GM20431 (cell line): ENCODE data around the gene COG5.

ENCODE experiments used
- in situ Hi-C: fragments of 300-500 bp; cut with MseI, MboI; formaldehyde crosslinking; loops from one replicate; pipeline ENCODE4 v1.15.0; 2020; ENCODE audit warnings: low sequenced_read_pairs; ENCODE audit not compliant: unreplicated experiment

COG5 gene

GRCh38 chr7:107526672-107527071 lies 37.0 kb downstream of the COG5 start:
- in situ Hi-C loops = no loop called here

- in situ Hi-C loops = no loop called here
These were observed 56.9 kb downstream of the COG5 start for GRCh38 chr7:107506674-107507339.

GRCh38 chr7:107505997-107506673 lies 57.6 kb downstream of the COG5 start:
- in situ Hi-C loops = no loop called here

DNA sequence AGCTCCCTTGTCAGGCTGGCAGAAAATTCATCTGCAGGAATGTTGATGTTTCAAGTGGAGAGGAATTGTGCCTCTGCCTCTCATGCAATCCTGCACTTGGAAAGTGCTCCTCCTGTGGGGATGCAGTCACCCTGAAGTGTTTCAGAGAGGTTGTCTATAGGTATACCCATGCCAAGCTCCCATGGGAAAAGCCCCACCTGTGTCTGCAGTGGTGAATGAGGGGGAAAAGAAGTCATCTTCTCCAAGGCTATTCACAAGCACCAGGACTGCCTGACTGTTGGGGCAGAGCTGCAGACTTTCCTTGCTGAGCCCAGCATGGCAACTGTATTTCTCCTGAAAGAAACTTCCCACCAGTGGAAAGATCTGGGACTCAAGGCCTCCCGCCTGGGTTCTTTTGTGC lies 58.4 kb downstream of the COG5 start:
- in situ Hi-C loops = no loop called here

- in situ Hi-C loops = no loop called here
These were observed 60.0 kb downstream of the COG5 start for GRCh38 chr7:107503687-107504086.

- in situ Hi-C loops = no loop called here
These were observed 60.9 kb downstream of the COG5 start for GRCh38 chr7:107502797-107503196.

DNA sequence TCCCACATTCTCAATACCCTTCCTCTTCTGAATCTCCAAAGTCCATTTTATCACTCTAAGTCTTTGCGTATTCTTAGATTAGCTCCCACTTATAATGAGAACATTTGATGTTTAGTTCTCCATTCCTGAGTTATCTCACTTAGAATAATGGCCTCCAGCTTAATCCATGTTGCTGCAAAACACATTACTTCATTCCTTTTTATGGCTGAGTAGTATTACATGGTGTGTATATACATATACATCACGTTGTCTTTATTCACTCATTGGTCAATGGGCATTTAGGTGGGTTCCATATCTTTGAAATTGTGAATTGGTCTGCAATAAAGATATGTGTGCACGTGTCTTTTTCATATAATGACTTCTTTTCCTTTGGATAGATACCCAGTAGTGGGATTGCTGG lies 61.6 kb downstream of the COG5 start:
- in situ Hi-C loops = no loop called here

GRCh38 chr7:107501593-107501992 lies 62.1 kb downstream of the COG5 start:
- in situ Hi-C loops = no loop called here

- in situ Hi-C loops = no loop called here
These were observed 64.0 kb downstream of the COG5 start for GRCh38 chr7:107499731-107500130.

- in situ Hi-C loops = no loop called here
These were observed 68.2 kb downstream of the COG5 start for GRCh38 chr7:107495516-107495915.

DNA sequence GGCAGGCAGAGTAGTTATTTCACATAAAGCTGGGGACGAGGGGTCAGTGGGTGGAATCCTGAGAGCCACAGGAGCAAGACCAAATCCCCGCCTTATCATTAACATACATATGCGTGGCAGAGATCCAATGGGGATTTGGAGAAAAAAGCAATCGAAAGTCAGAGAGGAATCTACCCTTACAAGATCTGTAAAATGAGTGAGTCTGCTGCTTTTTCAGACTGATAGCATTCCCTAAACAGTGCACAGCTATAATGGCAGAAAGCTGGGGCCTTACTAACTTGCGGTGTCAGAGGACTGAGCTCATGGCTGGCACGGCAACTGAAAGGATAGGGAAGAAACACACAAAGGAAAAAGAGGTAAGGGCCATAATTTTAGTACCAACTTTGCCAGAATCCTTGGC lies 68.8 kb downstream of the COG5 start:
- in situ Hi-C loops = no loop called here

- in situ Hi-C loops = no loop called here
These were observed 69.4 kb downstream of the COG5 start for GRCh38 chr7:107494315-107494751.

DNA sequence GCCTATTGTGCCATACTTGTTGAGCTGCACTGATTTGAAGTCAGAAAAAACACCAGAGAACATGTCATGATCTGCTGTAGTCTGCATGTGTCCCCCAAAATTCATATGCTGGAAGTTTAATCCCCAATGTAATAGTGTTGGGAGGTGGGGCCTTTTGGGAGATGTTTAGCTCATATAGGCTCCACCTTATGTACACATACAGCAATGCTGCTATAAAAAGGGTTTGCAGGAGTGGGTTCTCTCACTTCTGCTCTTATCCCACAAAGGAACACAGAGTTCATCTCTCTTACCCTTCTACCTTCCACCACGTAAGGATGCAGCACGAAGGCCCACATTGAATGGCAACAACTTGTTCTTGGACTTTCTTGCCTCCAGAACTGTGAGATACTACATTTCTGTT lies 70.8 kb downstream of the COG5 start:
- in situ Hi-C loops = no loop called here

DNA sequence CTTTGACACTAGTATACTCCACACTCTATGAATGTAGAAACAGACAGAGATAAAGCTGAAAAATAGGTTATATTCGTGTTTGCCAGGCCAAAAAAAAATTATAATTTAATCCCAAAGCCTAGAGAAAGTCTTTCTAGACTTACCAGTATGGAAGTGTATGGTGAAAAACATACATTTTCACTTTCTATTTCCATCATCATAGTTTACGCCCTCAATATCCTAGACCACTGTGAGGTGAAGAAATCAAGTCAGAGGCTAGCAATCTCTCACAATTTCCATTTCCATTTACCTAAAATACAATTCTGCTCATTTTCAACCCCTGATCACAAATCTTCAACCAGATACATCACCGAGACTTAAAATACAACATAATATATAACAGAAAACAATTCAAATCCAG lies 77.7 kb downstream of the COG5 start:
- in situ Hi-C loops = no loop called here

DNA sequence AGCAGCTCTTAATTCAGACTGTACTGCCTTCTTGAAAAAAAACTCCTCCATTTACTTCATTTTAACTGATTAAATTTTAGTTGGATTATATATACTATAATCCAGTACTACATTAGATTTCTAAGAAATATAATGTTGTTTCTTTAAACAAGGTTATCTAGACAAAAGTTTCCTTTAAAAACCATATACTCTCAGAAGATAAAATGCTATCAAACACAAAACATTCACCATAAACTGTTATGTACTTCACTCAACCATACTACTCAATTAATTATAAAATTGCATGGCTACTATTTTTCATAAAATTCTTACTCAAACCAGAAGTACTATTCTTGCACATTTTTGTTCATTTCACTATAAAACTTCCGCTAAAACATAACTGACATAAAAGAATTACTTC lies 81.1 kb downstream of the COG5 start:
- in situ Hi-C loops = no loop called here

DNA sequence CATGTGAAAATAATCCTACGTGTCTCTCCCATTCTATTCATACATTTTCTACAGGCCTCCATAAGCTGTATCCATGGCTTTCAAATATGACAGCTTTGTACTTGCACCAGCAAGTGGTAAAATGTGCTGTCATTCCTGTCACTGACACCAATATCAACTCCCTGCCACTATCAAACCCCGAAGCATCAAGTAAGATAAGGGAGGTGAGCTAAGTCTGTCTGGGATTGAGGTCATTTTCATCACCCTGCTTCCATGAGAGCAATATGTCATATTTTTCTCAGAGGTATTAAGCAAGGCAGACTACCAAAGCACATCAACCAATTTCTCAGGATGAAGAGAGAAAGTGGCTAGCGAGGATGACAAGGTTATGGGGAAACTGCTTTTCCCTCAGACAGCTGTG lies 82.8 kb downstream of the COG5 start:
- in situ Hi-C loops = no loop called here

DNA sequence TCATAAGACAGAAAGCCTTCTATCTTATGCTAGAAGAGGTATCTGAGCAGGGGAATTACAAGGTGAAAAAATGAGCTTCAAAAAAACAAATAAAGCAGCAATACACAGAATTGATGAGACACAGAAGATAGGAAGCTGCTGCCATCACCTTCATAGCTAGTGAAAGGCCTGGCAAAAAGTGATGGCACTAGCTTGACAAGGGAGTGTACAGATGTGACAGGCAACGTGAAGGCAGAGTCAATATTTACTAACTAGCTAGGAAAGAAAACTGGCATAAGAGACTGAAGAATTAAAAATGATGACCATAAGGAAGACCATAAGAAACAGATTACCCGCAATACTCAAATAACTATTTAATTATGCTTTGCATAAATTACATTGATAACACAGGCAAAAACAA lies 84.4 kb downstream of the COG5 start:
- in situ Hi-C loops = no loop called here

GRCh38 chr7:107474104-107474521 lies 89.6 kb downstream of the COG5 start:
- in situ Hi-C loops = loop anchor here (25.0 kb wide), 1 partner anchor 238 kb away; no protein-coding TSS in a partner anchor

GRCh38 chr7:107472116-107472515 lies 91.6 kb downstream of the COG5 start:
- in situ Hi-C loops = loop anchor here (25.0 kb wide), 1 partner anchor 240 kb away; no protein-coding TSS in a partner anchor

- in situ Hi-C loops = loop anchor here (25.0 kb wide), 1 partner anchor 241 kb away; no protein-coding TSS in a partner anchor
These were observed 92.2 kb downstream of the COG5 start for GRCh38 chr7:107471292-107472070.

GRCh38 chr7:107469929-107470328 lies 93.8 kb downstream of the COG5 start, which contains the start of gene GPR22:
Gene GPR22 (plus strand): TSS chr7:107470057. CDS start chr7:107474061, 4,004 bp downstream.
- in situ Hi-C loops = loop anchor here (25.0 kb wide), 1 partner anchor 242 kb away; no protein-coding TSS in a partner anchor
